Stimulated activated CD4-positive, alpha-beta T cell treated with anti-CD3 and anti-CD28 coated beads, Interleukin-12 subunit alpha, Interleukin-12 subunit beta, amount 100 ng/mL, for 48 hours (primary cell): Measurements from ENCODE around the gene TGM1.

ENCODE experiments used
- DNase-seq, 3 donors: peaks; one replicate each; pipeline ENCODE4 v3.0.0-alpha.2; 2020; ENCODE audit warnings: low read depth in 2 of 3, low spot score in 1 of 3

Gene TGM1

GRCh38 chr14:24262821-24263733 lies at the start of gene TGM1:
Gene TGM1, minus strand, starts transcription at chr14:24263177. Its CDS starts 825 bp downstream, at chr14:24262352.
- no peak for DNase-seq

- no peak for DNase-seq
Measured at GRCh38 chr14:24311837-24312615, 49.0 kb upstream of the TGM1 start.

DNA sequence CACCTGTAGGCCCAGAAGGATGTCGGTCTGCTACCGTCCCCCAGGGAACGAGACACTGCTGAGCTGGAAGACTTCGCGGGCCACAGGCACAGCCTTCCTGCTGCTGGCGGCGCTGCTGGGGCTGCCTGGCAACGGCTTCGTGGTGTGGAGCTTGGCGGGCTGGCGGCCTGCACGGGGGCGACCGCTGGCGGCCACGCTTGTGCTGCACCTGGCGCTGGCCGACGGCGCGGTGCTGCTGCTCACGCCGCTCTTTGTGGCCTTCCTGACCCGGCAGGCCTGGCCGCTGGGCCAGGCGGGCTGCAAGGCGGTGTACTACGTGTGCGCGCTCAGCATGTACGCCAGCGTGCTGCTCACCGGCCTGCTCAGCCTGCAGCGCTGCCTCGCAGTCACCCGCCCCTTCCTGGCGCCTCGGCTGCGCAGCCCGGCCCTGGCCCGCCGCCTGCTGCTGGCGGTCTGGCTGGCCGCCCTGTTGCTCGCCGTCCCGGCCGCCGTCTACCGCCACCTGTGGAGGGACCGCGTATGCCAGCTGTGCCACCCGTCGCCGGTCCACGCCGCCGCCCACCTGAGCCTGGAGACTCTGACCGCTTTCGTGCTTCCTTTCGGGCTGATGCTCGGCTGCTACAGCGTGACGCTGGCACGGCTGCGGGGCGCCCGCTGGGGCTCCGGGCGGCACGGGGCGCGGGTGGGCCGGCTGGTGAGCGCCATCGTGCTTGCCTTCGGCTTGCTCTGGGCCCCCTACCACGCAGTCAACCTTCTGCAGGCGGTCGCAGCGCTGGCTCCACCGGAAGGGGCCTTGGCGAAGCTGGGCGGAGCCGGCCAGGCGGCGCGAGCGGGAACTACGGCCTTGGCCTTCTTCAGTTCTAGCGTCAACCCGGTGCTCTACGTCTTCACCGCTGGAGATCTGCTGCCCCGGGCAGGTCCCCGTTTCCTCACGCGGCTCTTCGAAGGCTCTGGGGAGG lies 47.9 kb upstream of the TGM1 start, which contains the start of gene LTB4R:
LTB4R (plus strand) TSS at position 857 of the 959 bp plus-strand sequence. CDS start 4,150 bp downstream, outside the sequence.
- peak in 2 of 3 donors; percentile 34 to 40 for DNase-seq

DNA sequence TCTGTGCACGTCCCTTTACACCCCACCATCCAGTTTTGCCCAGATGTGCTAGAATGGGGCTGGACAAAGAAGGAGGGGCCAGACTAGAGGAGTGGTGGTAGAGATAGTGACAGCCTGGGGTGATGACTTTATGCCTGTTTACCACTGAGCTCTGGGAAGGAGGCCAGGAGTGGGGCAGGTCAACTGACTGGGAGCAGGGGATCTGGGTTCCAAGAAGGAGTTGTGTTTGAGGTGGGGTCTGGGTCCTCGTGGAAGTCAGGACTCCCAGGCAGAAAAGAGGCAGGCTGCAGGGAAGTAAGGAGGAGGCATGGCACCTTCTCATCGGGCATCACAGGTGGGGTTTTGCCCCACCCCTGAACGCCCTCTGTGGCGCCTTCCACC lies 47.3 kb upstream of the TGM1 start:
- no peak for DNase-seq

GRCh38 chr14:24309538-24310264 lies 46.7 kb upstream of the TGM1 start, which contains the start of gene LTB4R2:
Gene LTB4R2, plus strand, starts transcription at chr14:24310140. Its CDS starts 525 bp downstream, at chr14:24310665.
- DNase-seq = no peak

- no peak for DNase-seq
Measured at GRCh38 chr14:24308342-24309124, 45.6 kb upstream of the TGM1 start.

- DNase-seq = peak; percentile 39 to 68 (median 45)
Measured at GRCh38 chr14:24307575-24308341, 44.8 kb upstream of the TGM1 start, which contains the start of gene CIDEB. Gene CIDEB, minus strand, starts transcription at chr14:24307977. Its CDS starts 119 bp downstream, at chr14:24307858.

- DNase-seq = no peak
Measured at GRCh38 chr14:24307156-24307574, 44.2 kb upstream of the TGM1 start.

DNA sequence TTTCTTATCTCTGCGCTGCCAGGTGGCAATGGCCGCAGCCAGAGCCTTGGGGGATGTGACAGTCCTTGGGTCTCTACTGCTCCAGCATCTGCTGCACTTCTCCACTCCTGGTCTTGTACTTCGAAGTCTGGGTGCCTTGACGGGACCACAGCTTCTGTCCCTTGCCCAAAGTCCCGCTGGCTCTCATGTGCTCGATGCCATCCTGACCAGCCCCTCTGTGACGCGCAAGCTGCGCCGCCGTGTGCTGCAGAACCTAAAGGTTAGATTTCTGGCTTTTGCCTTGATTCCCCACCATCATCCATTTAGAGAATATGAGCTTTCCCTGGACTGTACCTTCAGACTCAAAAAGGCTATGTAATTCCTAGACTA lies 41.0 kb upstream of the TGM1 start:
- DNase-seq = no peak

GRCh38 chr14:24300326-24300980 lies 37.5 kb upstream of the TGM1 start:
- no peak for DNase-seq

GRCh38 chr14:24299255-24300191 lies 36.5 kb upstream of the TGM1 start, which contains the start of the genes DHRS1 and NOP9:
Gene DHRS1, minus strand, starts transcription at chr14:24299780. Its CDS starts 674 bp downstream, at chr14:24299106.
Gene NOP9, plus strand, starts transcription at chr14:24299850. Its CDS starts 105 bp downstream, at chr14:24299955.
- peak; percentile 88 to 95 (median 88) for DNase-seq

DNA sequence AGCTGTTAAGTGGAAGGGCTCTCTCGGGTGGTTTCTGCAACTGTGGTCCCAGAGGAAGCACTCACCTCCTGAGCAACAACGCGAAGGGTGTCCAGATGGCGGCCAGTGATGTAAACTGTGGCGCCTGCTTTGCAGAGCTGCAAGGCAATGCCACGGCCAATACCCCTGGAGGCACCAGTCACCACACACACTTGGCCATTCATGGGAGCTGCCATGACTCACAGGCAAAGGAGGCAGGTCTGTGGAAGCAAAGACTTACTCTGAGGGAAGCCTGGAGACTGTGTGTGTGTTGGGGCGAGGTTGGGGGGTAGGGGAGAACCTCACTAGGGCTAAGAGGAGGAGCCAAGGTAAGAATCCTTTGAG lies 35.9 kb upstream of the TGM1 start:
- DNase-seq = no peak

GRCh38 chr14:24297190-24297964 lies 34.4 kb upstream of the TGM1 start:
- DNase-seq = no peak

GRCh38 chr14:24296341-24297157 lies 33.6 kb upstream of the TGM1 start:
- DNase-seq = peak; percentile 60 to 71 (median 62)

DNA sequence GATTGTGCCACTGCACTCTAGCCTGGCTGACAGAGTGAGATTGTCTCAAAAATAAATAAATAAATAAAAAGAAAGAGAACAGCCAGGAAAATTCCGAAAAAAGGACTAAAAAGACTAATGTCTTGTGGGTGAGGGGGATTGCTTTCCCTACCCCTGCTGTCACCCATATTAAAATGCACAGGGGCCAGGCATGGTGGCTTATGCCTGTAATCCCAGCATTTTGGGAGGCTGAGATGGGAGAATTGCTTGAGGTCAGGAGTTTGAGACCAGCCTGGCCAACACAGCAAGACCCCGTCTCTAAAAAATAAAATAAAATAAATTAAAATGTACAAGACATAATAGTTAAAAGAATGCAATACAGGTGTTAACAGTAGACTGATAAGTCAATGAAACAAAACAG lies 30.5 kb upstream of the TGM1 start:
- no peak for DNase-seq
